Endothelial cell of umbilical vein (primary cell): ENCODE data around the gene BTNL9. TPM values are rescaled to one million over a fixed set of nuclear protein-coding genes. Genes with fewer than 3 reads are reported as not detected.

Experiments
- BruUV-seq: library from RNA; stranded (reverse); fragments of 400-500 nt; replicated peaks from 2 replicates; lab custom pipeline; 2021; lab: Mats Ljungman, UMichigan
- CTCF ChIA-PET: fragments of 300-600, 350-600 bp; sonication (Branson Sonifier 250); formaldehyde crosslinking; loops from one replicate; lab custom pipeline; 2021; ENCODE audit warnings: antibody characterized with exemption, inconsistent platforms; lab: Charles Lee
- POLR2A ChIA-PET: fragments of 300-600, 350-600 bp; sonication (Branson Sonifier 250); formaldehyde crosslinking; loops from one replicate; lab custom pipeline; 2021; ENCODE audit warnings: antibody characterized with exemption, inconsistent platforms; lab: Charles Lee
- DNase-seq: peaks from one replicate; pipeline ENCODE4 v3.0.0-alpha.2; 2011; ENCODE audit warnings: low read depth, low spot score
- FAIRE-seq: peaks from 2 replicates; lab custom pipeline; 2011; peaks lifted over from hg19 to GRCh38; lab: Jason Lieb, UNC
- H2AFZ ChIP-seq: 2 replicates; pipeline ENCODE4 v1.6.0; 2012; ENCODE audit warnings: low read depth, low read length, control low read depth, inconsistent platforms
- H3K27ac ChIP-seq: 2 replicates; pipeline ENCODE4 v1.5.1; 2011; ENCODE audit warnings: low read depth, mild to moderate bottlenecking, control low read depth, low read length, moderate library complexity; ENCODE audit not compliant: insufficient read depth
- H3K27me3 ChIP-seq, 2 experiments: 2 replicates each; pipeline versions ENCODE4 v1.6.0 to v1.6.1; 2011; ENCODE audit warnings: low read length in 2 of 2, mixed read lengths in 1 of 2; ENCODE audit not compliant: control insufficient read depth in 2 of 2, insufficient read depth in 2 of 2
- H3K36me3 ChIP-seq, 2 experiments: 2 replicates in 1 of 2; 3 replicates in 1 of 2; pipeline ENCODE4 v1.5.1; 2011; ENCODE audit warnings: low read length in 2 of 2, mild to moderate bottlenecking in 1 of 2, moderate library complexity in 1 of 2; ENCODE audit not compliant: control insufficient read depth in 2 of 2, insufficient read depth in 2 of 2; ENCODE audit errors: extremely low read depth in 1 of 2
- H3K4me1 ChIP-seq: 3 replicates; pipeline ENCODE4 v1.5.1; 2011; ENCODE audit warnings: mild to moderate bottlenecking, low read length; ENCODE audit not compliant: control insufficient read depth, insufficient read depth; ENCODE audit errors: extremely low read depth
- H3K4me2 ChIP-seq: 2 replicates; pipeline ENCODE4 v1.6.1; 2011; ENCODE audit warnings: low read length, control low read depth, mixed read lengths; ENCODE audit not compliant: insufficient read depth
- H3K4me3 ChIP-seq, 3 experiments: fragments of 200-600 bp in 1 of 3; sonication (generic), shearing (Covaris generic) in 1 of 3; replicated peaks in 1 of 3; 2 replicates each; pipeline ENCODE4 v1.5.1; 2011 to 2016; ENCODE audit warnings: control low read depth in 3 of 3, low read length in 3 of 3, mild to moderate bottlenecking in 2 of 3, inconsistent platforms in 1 of 3, low read depth in 1 of 3, moderate library complexity in 1 of 3; ENCODE audit not compliant: insufficient read depth in 1 of 3
- H3K79me2 ChIP-seq: 2 replicates; pipeline ENCODE4 v1.6.0; 2012; ENCODE audit warnings: low read length, inconsistent platforms; ENCODE audit not compliant: control insufficient read depth, insufficient read depth
- H3K9ac ChIP-seq: replicated peaks from 2 replicates; pipeline ENCODE3; 2011; ENCODE audit warnings: low read length, control low read depth; ENCODE audit not compliant: insufficient read depth; ENCODE audit errors: extremely low read depth
- H3K9me1 ChIP-seq: replicated peaks from 3 replicates; pipeline ENCODE4 v1.6.0; 2011; ENCODE audit warnings: mild to moderate bottlenecking, low read length; ENCODE audit not compliant: control insufficient read depth, insufficient read depth; ENCODE audit errors: extremely low read depth
- H3K9me3 ChIP-seq: replicated peaks from 2 replicates; pipeline ENCODE4 v1.5.1; 2012; ENCODE audit warnings: low read length, inconsistent platforms; ENCODE audit not compliant: control insufficient read depth, insufficient read depth
- H4K20me1 ChIP-seq: replicated peaks from 2 replicates; pipeline ENCODE3; 2011; ENCODE audit warnings: mild to moderate bottlenecking, low read length; ENCODE audit not compliant: control insufficient read depth, insufficient read depth; ENCODE audit errors: extremely low read depth
- CTCF ChIP-seq, 2 donors: IDR thresholded peaks; 1 replicate in 1 of 2; 2 replicates in 1 of 2; pipeline ENCODE4 v1.5.1; 2011; ENCODE audit warnings: low read length in 2 of 2, mild to moderate bottlenecking in 2 of 2, moderate library complexity in 2 of 2, control low read depth in 1 of 2, inconsistent platforms in 1 of 2, low read depth in 1 of 2; ENCODE audit not compliant: insufficient read depth in 1 of 2; ENCODE audit errors: extremely low read depth in 1 of 2
- EZH2 ChIP-seq: IDR thresholded peaks from 2 replicates; pipeline ENCODE4 v1.6.1; 2012; ENCODE audit warnings: borderline replicate concordance, low read depth, mild to moderate bottlenecking, moderate library complexity, low read length, inconsistent platforms; ENCODE audit not compliant: severe bottlenecking
- FOS ChIP-seq: IDR thresholded peaks from 2 replicates; pipeline ENCODE4 v1.6.1; 2011; ENCODE audit warnings: mild to moderate bottlenecking, low read length, moderate library complexity, borderline replicate concordance; ENCODE audit not compliant: insufficient read depth
- GATA2 ChIP-seq: IDR thresholded peaks from 2 replicates; pipeline ENCODE4 v1.7.0; 2011; ENCODE audit warnings: low read depth, mild to moderate bottlenecking, moderate library complexity, mixed read lengths, low read length; ENCODE audit not compliant: insufficient read length, insufficient read depth
- JUN ChIP-seq: IDR thresholded peaks from 2 replicates; pipeline ENCODE4 v1.6.1; 2011; ENCODE audit warnings: borderline replicate concordance, low read depth; ENCODE audit not compliant: insufficient read length, insufficient read depth
- MAX ChIP-seq: IDR thresholded peaks from 2 replicates; pipeline ENCODE4 v1.6.1; 2011; ENCODE audit not compliant: insufficient read depth, insufficient read length
- MYC ChIP-seq: IDR thresholded peaks from one replicate; pipeline ENCODE4 v1.6.1; 2011; ENCODE audit warnings: mild to moderate bottlenecking, low read depth, low read length
- POLR2A ChIP-seq: IDR thresholded peaks from 2 replicates; pipeline ENCODE4 v1.6.1; 2012; ENCODE audit warnings: low read depth, mild to moderate bottlenecking, control low read depth, low read length
- POLR2AphosphoS5 ChIP-seq: IDR thresholded peaks from 2 replicates; pipeline ENCODE4 v1.6.1; 2012; ENCODE audit warnings: low read depth, mild to moderate bottlenecking, control low read depth, low read length, moderate library complexity; ENCODE audit not compliant: insufficient read depth
- dilution Hi-C: fragments of 300-500 bp; cut with MboI; formaldehyde crosslinking; loops from one replicate; pipeline ENCODE4 v1.15.0; 2019; ENCODE audit warnings: low sequenced_read_pairs; ENCODE audit not compliant: extremely low pct_ligation_motif_present
- intact Hi-C: fragments of 100-400 bp; cut with micrococcal nuclease; formaldehyde crosslinking; loops from one replicate; pipeline ENCODE4 v1.10.0; 2022
- polyA plus RNA-seq, 4 experiments: library from polyadenylated mRNA; depleted of rRNA in 3 of 4; stranded (reverse) in 3 of 4; unstranded in 1 of 4; fragments of >200 nt; gene quantifications; 2 replicates each; pipeline versions ENCODE4 v1.2.1 to v1.2.3, GENCODE V29; 2011 to 2012; ENCODE audit warnings: missing spikeins in 1 of 4
- total RNA-seq: library from RNA; stranded (reverse); gene quantifications from 2 replicates; pipeline ENCODE4 v1.2.3, GENCODE V29; 2021

The BTNL9 gene
- total and polyA plus RNA-seq, 2 donors (not counting 3 experiments of a cell fraction or from before 2014, with no cell fraction given), result 0.13 to 0.33 TPM

DNA sequence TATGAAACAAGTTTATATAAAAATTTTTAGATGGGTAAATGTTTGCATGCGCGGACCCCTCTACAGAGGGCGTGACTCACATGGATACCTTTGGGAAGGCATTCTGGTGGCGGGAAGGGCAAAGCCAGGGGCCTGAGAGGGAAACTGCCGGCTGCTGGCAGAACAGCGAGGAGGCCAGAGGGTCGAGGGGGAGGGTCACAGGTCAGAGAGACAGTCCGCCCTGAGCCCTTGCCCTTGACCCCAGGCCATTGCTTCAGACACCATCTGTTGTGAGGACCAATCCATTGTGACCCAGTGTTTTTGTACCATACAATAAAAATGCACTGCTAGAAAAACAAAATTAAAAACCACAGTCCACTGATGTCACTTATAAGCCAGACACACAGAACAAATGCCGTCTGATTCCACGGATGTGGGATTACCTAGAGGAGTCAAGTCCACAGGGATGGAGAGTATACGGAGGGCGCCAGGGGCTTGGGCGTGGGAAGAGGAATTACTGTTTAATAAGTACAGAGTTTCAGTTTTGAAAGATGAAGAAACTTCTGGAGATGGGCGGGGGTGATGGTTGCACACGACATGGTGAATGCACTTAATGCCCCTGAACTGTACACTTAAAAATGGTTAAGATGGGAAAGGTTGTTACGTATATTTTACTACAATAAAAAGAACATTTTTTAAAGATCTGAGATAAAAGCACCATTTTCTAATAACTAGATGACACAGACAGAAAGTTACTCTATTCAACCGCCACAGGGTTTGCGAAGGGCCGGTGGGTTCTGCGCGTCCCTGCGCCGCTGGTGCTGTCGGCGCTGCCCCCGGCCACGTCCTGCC, 12.0 kb downstream of the BTNL9 start:
- dilution Hi-C loops, result no loop called here
- no peaks in the 10 kb centered on the region for H3K79me2 ChIP-seq
- TF ChIP-seq FOS (no peak), CTCF (IDR thresholded peaks at IDR 0.05; ENCODE audit: extremely low read depth in 1 of 2, insufficient read depth in 1 of 2, low read depth in 1 of 2, low read length in 2 of 2) (no peak), EZH2 (no peak), MYC (no peak), POLR2AphosphoS5 (no peak), GATA2 (no peak), POLR2A (no peak), MAX (no peak), JUN (no peak)
- no peaks in the 10 kb centered on the region for H4K20me1 ChIP-seq
- H3K27me3 ChIP-seq, result peaks cover 20 to 33% of the 10 kb centered on the region in 2 experiments
- CTCF ChIA-PET, result no interaction called here
- no peaks in the 10 kb centered on the region for H3K9me3 ChIP-seq
- DNase-seq (no peak), FAIRE-seq (no peak)
- H3K9me1 ChIP-seq, result no peaks in the 10 kb centered on the region
- H3K4me2 ChIP-seq, result peak overlapping the region; percentile 22
- BruUV-seq, result no TSS peak
- intact Hi-C loops, result loop anchor here (5.0 kb wide), 1 partner anchor 265 kb away; no protein-coding TSS in a partner anchor
- H3K4me3 ChIP-seq, result peak overlapping the region in 1 of 3 experiments; percentile 35
- peaks cover 3% of the 10 kb centered on the region for H3K4me1 ChIP-seq
- H2AFZ ChIP-seq, result peak overlapping the region; percentile 44
- no peaks in the 10 kb centered on the region for H3K36me3 ChIP-seq
- H3K9ac ChIP-seq, result no peak overlapping the region
- POLR2A ChIA-PET, result no interaction called here
- no peak overlapping the region for H3K27ac ChIP-seq
